ENCODE measurements around the gene PHF13. TPM values are rescaled to one million over a fixed set of nuclear protein-coding genes. Genes with fewer than 3 reads are reported as not detected.

The PHF13 gene
- polyA plus RNA-seq, 1 donor from 2014 or later: 11.0 TPM

DNA sequence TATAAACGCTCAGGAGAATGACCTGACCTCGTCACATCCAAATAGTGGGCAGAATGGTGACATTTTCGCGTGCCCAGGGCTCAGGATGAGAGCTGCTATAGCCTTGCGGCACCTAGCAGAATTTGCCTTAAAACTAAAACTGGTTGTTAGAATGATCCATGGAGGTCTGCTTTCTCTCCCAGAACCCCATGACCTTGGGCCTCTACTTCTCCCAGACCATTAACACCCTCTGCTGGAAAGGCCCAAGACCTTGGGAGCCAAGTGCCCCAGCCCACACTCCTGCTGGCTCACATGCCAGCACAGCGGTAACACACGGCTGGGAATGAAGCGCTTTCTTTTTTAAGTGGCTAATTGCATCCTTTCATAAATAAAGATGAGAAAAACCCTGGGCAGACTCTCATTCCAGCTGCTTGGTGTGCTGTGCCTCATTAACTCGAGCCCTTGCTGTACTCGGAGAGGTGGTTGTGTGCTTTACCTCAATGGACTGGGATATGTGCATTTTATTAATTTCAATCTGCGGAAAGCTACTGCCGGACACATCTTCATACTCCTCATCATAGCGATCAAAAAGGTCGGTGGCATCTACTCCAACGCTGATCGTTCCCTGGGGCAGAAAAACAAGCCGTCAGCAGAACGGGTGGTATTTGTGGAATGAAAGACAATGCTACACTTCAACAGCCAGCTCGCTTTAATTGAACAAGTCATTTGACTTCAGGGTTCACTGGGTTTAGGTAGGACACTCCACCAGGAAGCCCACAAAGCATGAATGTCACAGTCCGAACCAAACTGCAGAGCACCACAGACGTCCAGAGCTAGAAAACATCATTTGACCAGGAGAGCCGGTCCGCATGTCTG is 40.1 kb downstream of the PHF13 start:
- Histone ChIP-seq H2AFZ (ENCODE audit: low read depth, low read length) (no peak overlapping the region), H3F3A (ENCODE audit: insufficient read depth, low read length, poor library complexity, severe bottlenecking) (no peaks in the 10 kb centered on the region), H3K4me2 (ENCODE audit: low read length) (no peak overlapping the region), H3K27me3 (ENCODE audit: insufficient read depth, low read depth, low read length) (no peaks in the 10 kb centered on the region), H3K79me2 (replicated peaks; ENCODE audit: insufficient read depth, low read length) (no peaks in the 10 kb centered on the region), H3K9me3 (ENCODE audit: low read length) (no peaks in the 10 kb centered on the region), H3K4me3 (ENCODE audit: low read length) (no peak overlapping the region), H3K36me3 (ENCODE audit: insufficient read depth, low read length) (no peaks in the 10 kb centered on the region), H3K27ac (ENCODE audit: low read length) (no peak overlapping the region), H3K9me2 (ENCODE audit: insufficient read depth, low read length) (no peaks in the 10 kb centered on the region), H3K9ac (ENCODE audit: low read length) (no peak overlapping the region), H4K20me1 (ENCODE audit: insufficient read depth) (no peaks in the 10 kb centered on the region)
- no peak for TF ChIP-seq MXI1 (conservative IDR thresholded peaks at IDR 0.05; ENCODE audit: poor library complexity, severe bottlenecking)
- no peak for TF ChIP-seq EZH2 (IDR thresholded peaks at IDR 0.05; ENCODE audit: borderline replicate concordance, insufficient read depth, low read length, poor library complexity, severe bottlenecking)
- TF ChIP-seq EP300 (conservative IDR thresholded peaks at IDR 0.05; ENCODE audit: poor library complexity, severe bottlenecking): no peak
- no peak for TF ChIP-seq POLR2AphosphoS5 (IDR thresholded peaks at IDR 0.05)
- TF ChIP-seq RAD21 (conservative IDR thresholded peaks at IDR 0.05): no peak
- TF ChIP-seq TAF1 (IDR thresholded peaks at IDR 0.05; ENCODE audit: low read depth): no peak
- TF ChIP-seq SMC3 (conservative IDR thresholded peaks at IDR 0.05; ENCODE audit: poor library complexity): no peak
- TF ChIP-seq, protein P1, sequence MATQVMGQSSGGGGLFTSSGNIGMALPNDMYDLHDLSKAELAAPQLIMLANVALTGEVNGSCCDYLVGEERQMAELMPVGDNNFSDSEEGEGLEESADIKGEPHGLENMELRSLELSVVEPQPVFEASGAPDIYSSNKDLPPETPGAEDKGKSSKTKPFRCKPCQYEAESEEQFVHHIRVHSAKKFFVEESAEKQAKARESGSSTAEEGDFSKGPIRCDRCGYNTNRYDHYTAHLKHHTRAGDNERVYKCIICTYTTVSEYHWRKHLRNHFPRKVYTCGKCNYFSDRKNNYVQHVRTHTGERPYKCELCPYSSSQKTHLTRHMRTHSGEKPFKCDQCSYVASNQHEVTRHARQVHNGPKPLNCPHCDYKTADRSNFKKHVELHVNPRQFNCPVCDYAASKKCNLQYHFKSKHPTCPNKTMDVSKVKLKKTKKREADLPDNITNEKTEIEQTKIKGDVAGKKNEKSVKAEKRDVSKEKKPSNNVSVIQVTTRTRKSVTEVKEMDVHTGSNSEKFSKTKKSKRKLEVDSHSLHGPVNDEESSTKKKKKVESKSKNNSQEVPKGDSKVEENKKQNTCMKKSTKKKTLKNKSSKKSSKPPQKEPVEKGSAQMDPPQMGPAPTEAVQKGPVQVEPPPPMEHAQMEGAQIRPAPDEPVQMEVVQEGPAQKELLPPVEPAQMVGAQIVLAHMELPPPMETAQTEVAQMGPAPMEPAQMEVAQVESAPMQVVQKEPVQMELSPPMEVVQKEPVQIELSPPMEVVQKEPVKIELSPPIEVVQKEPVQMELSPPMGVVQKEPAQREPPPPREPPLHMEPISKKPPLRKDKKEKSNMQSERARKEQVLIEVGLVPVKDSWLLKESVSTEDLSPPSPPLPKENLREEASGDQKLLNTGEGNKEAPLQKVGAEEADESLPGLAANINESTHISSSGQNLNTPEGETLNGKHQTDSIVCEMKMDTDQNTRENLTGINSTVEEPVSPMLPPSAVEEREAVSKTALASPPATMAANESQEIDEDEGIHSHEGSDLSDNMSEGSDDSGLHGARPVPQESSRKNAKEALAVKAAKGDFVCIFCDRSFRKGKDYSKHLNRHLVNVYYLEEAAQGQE (IDR thresholded peaks at IDR 0.05; ENCODE audit: borderline replicate concordance): no peak
- TF ChIP-seq, protein P2, sequence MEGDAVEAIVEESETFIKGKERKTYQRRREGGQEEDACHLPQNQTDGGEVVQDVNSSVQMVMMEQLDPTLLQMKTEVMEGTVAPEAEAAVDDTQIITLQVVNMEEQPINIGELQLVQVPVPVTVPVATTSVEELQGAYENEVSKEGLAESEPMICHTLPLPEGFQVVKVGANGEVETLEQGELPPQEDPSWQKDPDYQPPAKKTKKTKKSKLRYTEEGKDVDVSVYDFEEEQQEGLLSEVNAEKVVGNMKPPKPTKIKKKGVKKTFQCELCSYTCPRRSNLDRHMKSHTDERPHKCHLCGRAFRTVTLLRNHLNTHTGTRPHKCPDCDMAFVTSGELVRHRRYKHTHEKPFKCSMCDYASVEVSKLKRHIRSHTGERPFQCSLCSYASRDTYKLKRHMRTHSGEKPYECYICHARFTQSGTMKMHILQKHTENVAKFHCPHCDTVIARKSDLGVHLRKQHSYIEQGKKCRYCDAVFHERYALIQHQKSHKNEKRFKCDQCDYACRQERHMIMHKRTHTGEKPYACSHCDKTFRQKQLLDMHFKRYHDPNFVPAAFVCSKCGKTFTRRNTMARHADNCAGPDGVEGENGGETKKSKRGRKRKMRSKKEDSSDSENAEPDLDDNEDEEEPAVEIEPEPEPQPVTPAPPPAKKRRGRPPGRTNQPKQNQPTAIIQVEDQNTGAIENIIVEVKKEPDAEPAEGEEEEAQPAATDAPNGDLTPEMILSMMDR (IDR thresholded peaks at IDR 0.05; ENCODE audit: poor library complexity, severe bottlenecking): no peak

DNA sequence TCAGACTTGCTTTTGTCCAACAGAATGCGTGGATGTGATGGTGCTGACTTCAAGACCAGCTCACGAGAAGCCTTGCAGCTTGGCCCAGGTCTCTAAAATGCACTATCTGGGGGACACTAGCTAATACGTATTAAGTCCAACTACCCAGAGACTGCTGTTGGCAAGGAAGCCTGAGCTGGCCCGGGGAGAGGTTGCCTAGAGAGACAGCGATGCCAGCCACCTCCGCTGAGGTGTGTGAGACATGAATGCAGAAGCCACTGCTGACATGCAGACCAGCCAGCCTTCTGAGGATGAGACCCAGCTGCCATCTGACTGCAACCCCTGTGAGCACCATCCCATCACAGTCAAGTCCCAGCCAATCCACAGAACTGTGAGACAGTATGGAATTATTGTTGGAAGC is 43.6 kb downstream of the PHF13 start:
- Histone ChIP-seq H3K9me3 (ENCODE audit: low read length) (no peaks in the 10 kb centered on the region), H3K9me2 (ENCODE audit: insufficient read depth, low read length) (no peaks in the 10 kb centered on the region), H2AFZ (ENCODE audit: low read depth, low read length) (no peak overlapping the region), H3K4me3 (ENCODE audit: low read length) (no peak overlapping the region), H3K9ac (ENCODE audit: low read length) (no peak overlapping the region), H3K27ac (ENCODE audit: low read length) (no peak overlapping the region), H4K20me1 (ENCODE audit: insufficient read depth) (no peaks in the 10 kb centered on the region), H3F3A (ENCODE audit: insufficient read depth, low read length, poor library complexity, severe bottlenecking) (no peaks in the 10 kb centered on the region), H3K4me2 (ENCODE audit: low read length) (no peak overlapping the region), H3K79me2 (replicated peaks; ENCODE audit: insufficient read depth, low read length) (no peaks in the 10 kb centered on the region), H3K27me3 (ENCODE audit: insufficient read depth, low read depth, low read length) (no peaks in the 10 kb centered on the region), H3K36me3 (ENCODE audit: insufficient read depth, low read length) (no peaks in the 10 kb centered on the region)
- TF ChIP-seq, protein P2 (IDR thresholded peaks at IDR 0.05; ENCODE audit: poor library complexity, severe bottlenecking): no peak
- TF ChIP-seq, protein P1 (IDR thresholded peaks at IDR 0.05; ENCODE audit: borderline replicate concordance): no peak
- TF ChIP-seq MXI1 (conservative IDR thresholded peaks at IDR 0.05; ENCODE audit: poor library complexity, severe bottlenecking): no peak
